IgD-negative memory B cell (primary cell): ENCODE measurements around the gene KLHL29. TPM values are rescaled to one million over a fixed set of nuclear protein-coding genes. Genes with fewer than 3 reads are reported as not detected.
A peak's percentile ranks its signal among the peaks of the same experiment; 100 is the strongest.

ENCODE experiments used
- H3K27ac Mint-ChIP-seq, 3 donors: one replicate each; pipeline ENCODE4 v1.8.0; 2020 to 2022; ENCODE audit warnings: mild to moderate bottlenecking in 3 of 3, mixed read lengths in 3 of 3, moderate library complexity in 1 of 3
- H3K27me3 Mint-ChIP-seq: one replicate; pipeline ENCODE4 v1.8.0; 2021; ENCODE audit warnings: mixed read lengths
- H3K36me3 Mint-ChIP-seq: one replicate; pipeline ENCODE4 v1.8.0; 2020; ENCODE audit warnings: mild to moderate bottlenecking, mixed read lengths
- H3K4me1 Mint-ChIP-seq, 3 donors: one replicate each; pipeline ENCODE4 v1.8.0; 2020 to 2022; ENCODE audit warnings: mixed read lengths in 3 of 3, mild to moderate bottlenecking in 1 of 3
- H3K4me3 Mint-ChIP-seq, 4 donors: one replicate each; pipeline ENCODE4 v1.8.0; 2020 to 2022; ENCODE audit warnings: mild to moderate bottlenecking in 4 of 4, mixed read lengths in 4 of 4, moderate library complexity in 3 of 4
- H3K9me3 Mint-ChIP-seq, 3 donors: one replicate each; pipeline ENCODE4 v1.8.0; 2020 to 2021; ENCODE audit warnings: mixed read lengths in 3 of 3, mild to moderate bottlenecking in 1 of 3
- polyA plus RNA-seq: library from polyadenylated mRNA; unstranded; fragments of 300-500 nt; fragmentation: Illumina TruSeq; gene quantifications from one replicate; pipeline ENCODE4 v1.2.3, GENCODE V29; 2021

Gene KLHL29
- polyA plus RNA-seq, 1 donor from 2014 or later = 0.11 TPM

DNA sequence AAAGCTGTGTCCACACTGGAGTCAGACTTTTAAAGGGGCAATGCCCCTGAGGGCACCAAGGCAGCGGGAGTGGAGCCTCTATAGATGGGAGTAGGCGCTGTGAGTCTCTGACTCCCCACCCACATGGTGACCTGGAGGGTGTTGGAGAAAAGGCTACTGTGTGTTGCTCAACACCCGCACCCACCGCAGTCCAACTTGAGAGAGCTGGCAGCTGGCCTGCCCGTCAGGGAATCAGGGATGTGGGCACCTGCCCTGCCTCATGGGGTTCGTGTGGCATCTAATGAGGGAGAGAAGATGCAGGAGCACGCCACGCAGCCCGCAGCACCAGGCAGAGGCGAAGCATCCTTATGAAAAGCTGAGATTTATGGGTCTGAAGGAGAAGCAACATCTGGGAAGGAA, 84.2 kb downstream of the KLHL29 start:
- Mint-ChIP-seq H3K4me3 (no peak overlapping the region), H3K27ac (no peak overlapping the region), H3K4me1 (no peaks in the 10 kb centered on the region), H3K27me3 (no peaks in the 10 kb centered on the region), H3K9me3 (peaks cover 0 to 6% (median 0%) of the 10 kb centered on the region in 3 donors), H3K36me3 (peaks cover 4% of the 10 kb centered on the region)

DNA sequence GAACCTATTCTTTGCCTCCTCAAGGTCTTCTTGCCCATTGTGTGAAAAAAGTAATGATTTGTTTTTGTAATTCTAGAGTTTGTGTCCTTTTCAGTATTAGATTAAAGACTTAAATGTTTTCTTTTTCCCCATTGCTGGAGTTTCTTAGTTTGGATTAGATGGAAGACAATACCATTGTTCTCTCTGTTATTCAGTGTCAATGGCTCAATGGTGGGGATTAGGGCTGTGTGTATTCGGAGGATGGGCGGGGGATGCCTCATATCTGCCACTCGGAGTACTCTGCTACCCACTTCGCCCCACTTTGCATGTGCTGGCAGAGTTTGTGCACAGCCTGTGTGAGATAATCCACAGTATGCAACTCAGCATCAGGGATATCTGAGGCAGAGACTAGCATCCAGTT, 90.1 kb downstream of the KLHL29 start:
- Mint-ChIP-seq H3K9me3 (peaks cover 0 to 4% (median 0%) of the 10 kb centered on the region in 3 donors), H3K4me1 (no peaks in the 10 kb centered on the region), H3K27me3 (peaks cover 2% of the 10 kb centered on the region), H3K36me3 (peaks cover 1% of the 10 kb centered on the region), H3K27ac (no peak overlapping the region), H3K4me3 (no peak overlapping the region)

- Mint-ChIP-seq H3K27me3 (peaks cover 2% of the 10 kb centered on the region), H3K4me1 (no peaks in the 10 kb centered on the region), H3K36me3 (peaks cover 1% of the 10 kb centered on the region), H3K4me3 (no peak overlapping the region), H3K27ac (no peak overlapping the region), H3K9me3 (peaks cover 0 to 4% (median 0%) of the 10 kb centered on the region in 3 donors)
These were observed 90.5 kb downstream of the KLHL29 start for GRCh38 chr2:23475473-23475872.

DNA sequence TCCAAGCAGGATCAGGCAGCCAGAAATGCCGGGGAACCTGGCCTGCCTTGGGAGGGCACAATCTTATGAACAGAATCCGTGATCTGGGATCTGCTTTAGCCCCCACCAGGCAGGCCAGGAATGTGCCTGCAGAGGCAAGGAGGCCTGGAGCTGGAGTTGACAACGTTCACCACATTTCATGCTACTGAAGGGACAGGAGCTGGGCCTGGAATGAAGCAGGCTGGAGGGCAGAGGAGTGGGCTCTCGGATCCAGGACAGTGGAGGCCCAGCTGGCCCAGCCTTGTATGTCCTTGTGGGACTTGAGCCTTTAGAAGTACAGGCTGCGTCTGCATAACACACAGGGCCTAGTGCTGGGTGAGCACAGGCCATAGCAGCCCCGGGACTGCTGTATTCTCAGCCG, 91.8 kb downstream of the KLHL29 start:
- Mint-ChIP-seq H3K4me1 (no peaks in the 10 kb centered on the region), H3K27ac (peak overlapping the region in 2 of 3 donors; percentile 31 to 81), H3K36me3 (peaks cover 1% of the 10 kb centered on the region), H3K27me3 (peaks cover 2% of the 10 kb centered on the region), H3K4me3 (no peak overlapping the region), H3K9me3 (peaks cover 0 to 3% (median 0%) of the 10 kb centered on the region in 3 donors)

GRCh38 chr2:23477392-23477791, 92.4 kb downstream of the KLHL29 start:
- H3K9me3 Mint-ChIP-seq = peaks cover 0 to 3% (median 0%) of the 10 kb centered on the region in 3 donors
- peak overlapping the region in 1 of 3 donors; percentile 81 for H3K27ac Mint-ChIP-seq
- no peaks in the 10 kb centered on the region for H3K4me1 Mint-ChIP-seq
- no peak overlapping the region for H3K4me3 Mint-ChIP-seq
- peaks cover 2% of the 10 kb centered on the region for H3K27me3 Mint-ChIP-seq
- H3K36me3 Mint-ChIP-seq = no peaks in the 10 kb centered on the region

DNA sequence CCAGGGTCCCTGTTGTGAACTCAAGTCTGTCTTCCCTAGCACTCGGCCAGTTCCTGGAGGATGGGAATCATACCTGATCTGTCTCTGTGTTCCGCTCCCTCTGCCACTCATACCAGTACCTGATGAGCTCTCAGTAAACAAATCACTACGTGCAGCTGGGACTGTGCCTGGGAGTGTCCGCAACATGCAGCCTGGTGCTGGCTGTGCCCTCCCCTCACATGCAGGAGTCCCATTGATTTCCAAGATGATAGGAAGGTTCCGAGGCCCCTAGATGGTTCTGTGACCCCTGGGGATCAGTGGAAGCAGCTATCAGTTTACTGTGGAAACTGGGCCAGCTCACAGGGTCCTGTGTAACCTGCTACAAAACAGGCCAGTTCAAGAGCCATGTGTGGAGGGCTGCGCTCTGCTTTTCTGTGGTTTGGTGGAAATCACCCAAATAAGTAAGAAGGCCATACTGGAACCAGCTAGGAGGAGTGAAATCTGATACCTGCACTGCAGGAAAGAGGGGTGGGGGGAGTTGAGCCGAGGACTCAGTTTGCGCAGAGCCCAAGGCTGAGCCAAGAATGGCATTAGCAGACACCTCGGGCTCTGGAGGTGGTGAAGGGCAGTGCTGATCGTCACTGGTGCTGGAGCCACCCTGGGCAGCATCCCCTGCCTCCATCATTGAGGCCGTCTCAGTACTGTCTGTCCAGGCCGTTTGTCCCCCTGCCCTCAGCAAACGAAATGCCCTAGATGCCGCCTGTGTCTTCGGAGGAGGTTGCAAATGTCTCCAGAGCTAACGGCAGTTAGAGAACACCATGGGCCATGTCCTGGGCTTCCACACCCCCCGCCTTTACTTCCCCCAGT, 93.3 kb downstream of the KLHL29 start:
- H3K4me3 Mint-ChIP-seq = peak overlapping the region in 1 of 4 donors; percentile 51
- no peak overlapping the region for H3K27ac Mint-ChIP-seq
- peaks cover 2% of the 10 kb centered on the region for H3K27me3 Mint-ChIP-seq
- no peaks in the 10 kb centered on the region for H3K4me1 Mint-ChIP-seq
- no peaks in the 10 kb centered on the region for H3K36me3 Mint-ChIP-seq
- peaks cover 0 to 3% (median 0%) of the 10 kb centered on the region in 3 donors for H3K9me3 Mint-ChIP-seq

DNA sequence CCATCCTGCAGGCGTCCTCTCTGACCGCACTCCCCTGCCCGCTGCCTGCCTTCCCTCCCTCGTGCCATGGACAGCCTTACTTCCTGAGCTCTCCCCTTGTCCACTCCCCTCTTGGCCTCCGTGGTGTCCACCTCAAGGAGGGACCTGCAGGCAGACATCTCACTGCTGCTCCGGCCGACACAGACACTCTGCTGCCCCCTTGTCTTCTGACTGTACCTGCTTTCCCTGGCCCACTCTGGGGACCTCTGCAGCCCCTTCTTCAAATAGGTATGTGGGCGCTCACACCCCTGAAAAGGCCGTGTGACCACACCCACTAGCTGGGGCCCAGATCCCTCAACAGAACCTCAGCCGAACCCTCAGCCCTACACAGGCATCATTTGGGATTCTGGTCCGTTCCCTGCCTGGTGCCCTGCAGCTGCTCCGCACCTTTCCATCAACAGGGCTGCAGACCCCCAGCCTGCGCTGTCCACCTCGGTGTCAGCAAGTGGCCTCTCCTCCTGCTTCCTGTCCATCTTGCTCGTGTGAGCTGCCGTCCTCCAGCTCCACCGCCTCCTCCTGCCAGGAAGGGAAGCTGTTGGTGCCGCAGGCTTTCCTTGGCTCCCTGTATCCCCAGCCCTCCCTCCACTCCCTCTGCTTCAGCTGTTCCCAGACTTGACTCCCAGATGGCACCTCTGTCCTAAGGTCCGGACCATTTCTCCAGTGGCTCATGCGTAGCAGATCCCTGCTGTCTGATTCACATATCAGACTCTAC, 94.1 kb downstream of the KLHL29 start:
- Mint-ChIP-seq H3K4me3 (peak overlapping the region in 1 of 4 donors; percentile 51), H3K9me3 (no peaks in the 10 kb centered on the region), H3K27ac (no peak overlapping the region), H3K27me3 (peaks cover 2% of the 10 kb centered on the region), H3K36me3 (no peaks in the 10 kb centered on the region), H3K4me1 (no peaks in the 10 kb centered on the region)

- Mint-ChIP-seq H3K36me3 (no peaks in the 10 kb centered on the region), H3K4me3 (no peak overlapping the region), H3K27me3 (peaks cover 2% of the 10 kb centered on the region), H3K4me1 (no peaks in the 10 kb centered on the region), H3K9me3 (no peaks in the 10 kb centered on the region), H3K27ac (no peak overlapping the region)
These were observed 96.2 kb downstream of the KLHL29 start for GRCh38 chr2:23480957-23481797.

GRCh38 chr2:23482188-23482587, 97.2 kb downstream of the KLHL29 start:
- H3K27ac Mint-ChIP-seq = no peak overlapping the region
- no peaks in the 10 kb centered on the region for H3K36me3 Mint-ChIP-seq
- peaks cover under 1% of the 10 kb centered on the region for H3K27me3 Mint-ChIP-seq
- no peaks in the 10 kb centered on the region for H3K4me1 Mint-ChIP-seq
- no peaks in the 10 kb centered on the region for H3K9me3 Mint-ChIP-seq
- H3K4me3 Mint-ChIP-seq = no peak overlapping the region

DNA sequence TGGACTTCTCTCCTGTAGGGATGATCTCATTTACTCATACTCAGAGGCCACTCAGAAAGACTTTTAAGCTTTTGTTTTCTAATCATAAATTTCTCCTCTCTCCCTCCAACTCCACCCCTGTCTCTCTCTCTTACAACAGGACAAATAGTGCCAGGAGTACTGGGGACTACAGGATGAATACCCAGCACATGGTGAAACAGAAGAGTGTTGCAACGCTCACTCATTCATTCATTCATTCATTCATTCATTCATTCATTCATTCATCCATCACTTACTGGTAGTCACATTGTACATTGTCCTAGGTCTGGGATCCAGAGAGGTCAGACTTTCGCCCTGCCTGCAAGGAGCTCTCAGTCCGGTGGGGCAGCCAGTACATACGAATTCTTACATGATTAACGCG, 97.6 kb downstream of the KLHL29 start:
- no peaks in the 10 kb centered on the region for H3K9me3 Mint-ChIP-seq
- H3K36me3 Mint-ChIP-seq = no peaks in the 10 kb centered on the region
- no peaks in the 10 kb centered on the region for H3K27me3 Mint-ChIP-seq
- H3K4me1 Mint-ChIP-seq = no peaks in the 10 kb centered on the region
- no peak overlapping the region for H3K4me3 Mint-ChIP-seq
- H3K27ac Mint-ChIP-seq = no peak overlapping the region

DNA sequence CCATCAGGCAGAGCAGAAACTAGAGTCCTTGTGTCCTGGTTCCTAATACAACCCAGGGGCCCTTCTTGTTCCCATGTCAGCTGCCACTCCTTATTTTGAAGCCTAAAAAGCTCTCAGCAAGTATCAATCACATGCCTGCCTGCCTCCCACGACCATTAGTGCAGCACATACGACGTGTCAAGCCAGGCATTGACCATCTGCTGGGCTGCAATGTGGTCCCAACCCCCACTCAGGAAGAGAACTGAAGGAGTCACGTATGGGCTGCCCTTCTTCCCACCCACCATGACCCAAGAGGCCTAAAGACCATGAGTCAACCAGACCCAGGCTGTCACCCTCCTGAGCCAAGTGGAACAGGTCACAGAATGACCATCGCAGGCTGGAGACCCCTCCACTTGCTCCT, 98.8 kb downstream of the KLHL29 start:
- Mint-ChIP-seq H3K4me3 (no peak overlapping the region), H3K27ac (no peak overlapping the region), H3K36me3 (no peaks in the 10 kb centered on the region), H3K9me3 (no peaks in the 10 kb centered on the region), H3K4me1 (no peaks in the 10 kb centered on the region), H3K27me3 (no peaks in the 10 kb centered on the region)

DNA sequence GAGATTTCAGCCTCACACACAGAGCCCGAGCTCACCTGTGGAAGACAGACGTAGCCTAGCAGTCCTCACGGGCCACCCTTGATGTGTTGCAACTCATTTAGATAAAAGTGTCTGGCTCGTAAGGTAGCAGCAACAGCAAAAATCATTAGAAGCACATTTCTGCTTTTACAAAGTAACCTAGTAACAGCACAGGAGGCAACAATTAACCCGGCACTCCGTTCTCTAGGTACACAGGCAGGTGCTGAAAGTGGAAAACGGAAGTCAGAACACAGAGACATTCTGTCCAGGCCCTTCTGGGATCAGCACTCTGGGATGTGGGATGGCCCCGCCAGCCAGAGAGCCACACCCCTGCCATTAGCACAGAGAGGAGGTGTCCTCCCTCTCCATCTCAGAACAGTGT, 99.3 kb downstream of the KLHL29 start:
- Mint-ChIP-seq H3K9me3 (no peaks in the 10 kb centered on the region), H3K4me1 (no peaks in the 10 kb centered on the region), H3K27ac (no peak overlapping the region), H3K36me3 (no peaks in the 10 kb centered on the region), H3K4me3 (no peak overlapping the region), H3K27me3 (no peaks in the 10 kb centered on the region)

GRCh38 chr2:23484767-23485166, 99.8 kb downstream of the KLHL29 start:
- peaks cover 3% of the 10 kb centered on the region for H3K27me3 Mint-ChIP-seq
- H3K9me3 Mint-ChIP-seq = no peaks in the 10 kb centered on the region
- no peak overlapping the region for H3K4me3 Mint-ChIP-seq
- H3K27ac Mint-ChIP-seq = no peak overlapping the region
- H3K4me1 Mint-ChIP-seq = peaks cover 0 to 3% (median 0%) of the 10 kb centered on the region in 3 donors
- no peaks in the 10 kb centered on the region for H3K36me3 Mint-ChIP-seq

DNA sequence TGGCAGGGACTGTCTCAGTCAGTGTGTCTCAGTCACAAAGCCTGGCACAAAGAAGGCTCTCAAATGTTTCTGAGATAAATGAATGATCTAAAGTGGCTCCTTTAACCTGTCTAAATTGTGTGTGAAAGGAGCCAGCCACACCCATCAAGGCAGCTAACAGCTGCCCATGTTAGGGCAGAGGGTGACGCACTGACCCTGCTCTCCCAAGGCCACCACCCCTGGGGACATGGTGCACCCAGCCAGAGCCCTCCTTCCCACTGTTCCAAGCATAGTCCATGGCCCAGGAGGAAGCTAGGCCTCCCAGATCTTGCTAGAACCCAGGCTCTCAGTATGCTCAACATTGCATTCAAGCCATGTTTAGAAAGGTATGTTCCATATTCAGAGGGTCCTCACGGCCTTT, 100.3 kb downstream of the KLHL29 start:
- Mint-ChIP-seq H3K27ac (no peak overlapping the region), H3K36me3 (no peaks in the 10 kb centered on the region), H3K27me3 (peaks cover 3% of the 10 kb centered on the region), H3K4me3 (no peak overlapping the region), H3K9me3 (no peaks in the 10 kb centered on the region), H3K4me1 (peaks cover 0 to 3% (median 0%) of the 10 kb centered on the region in 3 donors)
